Stimulated activated CD4-positive, alpha-beta T cell treated with anti-CD3 and anti-CD28 coated beads, TNF-alpha, amount 100 ng/mL, for 4 hours (primary cell): ENCODE measurements around the gene SLA2.
"Not testable (repeated sequence)": the region's sequence is repeated elsewhere in the genome, so short reads cannot be mapped to it uniquely, and the experiment has no call there.

ENCODE experiments used
- DNase-seq, 3 experiments: peaks; one replicate each; pipeline ENCODE4 v3.0.0-alpha.2; 2020; ENCODE audit warnings: low read depth in 3 of 3

The SLA2 gene

GRCh38 chr20:36645998-36646397 is at the start of gene SLA2:
TSS of gene SLA2 (minus strand) at chr20:36646196. CDS start at chr20:36641335, 4,861 bp downstream.
- peak; percentile 32 to 40 (median 33) for DNase-seq

- DNase-seq = not testable (repeated sequence)
Measured at GRCh38 chr20:36695467-36695866, 49.5 kb upstream of the SLA2 start.

GRCh38 chr20:36688630-36689029 is 42.6 kb upstream of the SLA2 start:
- DNase-seq = no peak

DNA sequence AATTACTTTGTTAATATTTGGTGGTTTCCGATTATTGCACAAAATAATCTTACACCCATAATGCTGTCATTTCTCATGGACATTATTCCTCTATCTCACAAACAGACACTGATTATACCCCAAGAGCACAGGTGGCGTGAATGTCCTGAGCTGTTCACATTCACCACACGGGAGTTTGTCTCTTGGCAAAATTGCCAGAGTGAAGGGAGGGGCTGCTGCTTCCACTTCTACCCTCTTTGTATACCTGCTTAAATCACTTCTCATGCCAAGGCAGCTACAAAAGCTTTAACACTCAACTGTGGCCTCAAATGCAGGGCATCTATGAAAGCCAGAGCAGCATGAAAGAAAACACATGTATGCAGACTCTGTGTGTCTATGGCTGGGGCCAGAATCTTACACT is 41.9 kb upstream of the SLA2 start:
- no peak for DNase-seq

GRCh38 chr20:36686944-36687343 is 40.9 kb upstream of the SLA2 start:
- no peak for DNase-seq

- no peak for DNase-seq
Measured at GRCh38 chr20:36686504-36686903, 40.5 kb upstream of the SLA2 start.

DNA sequence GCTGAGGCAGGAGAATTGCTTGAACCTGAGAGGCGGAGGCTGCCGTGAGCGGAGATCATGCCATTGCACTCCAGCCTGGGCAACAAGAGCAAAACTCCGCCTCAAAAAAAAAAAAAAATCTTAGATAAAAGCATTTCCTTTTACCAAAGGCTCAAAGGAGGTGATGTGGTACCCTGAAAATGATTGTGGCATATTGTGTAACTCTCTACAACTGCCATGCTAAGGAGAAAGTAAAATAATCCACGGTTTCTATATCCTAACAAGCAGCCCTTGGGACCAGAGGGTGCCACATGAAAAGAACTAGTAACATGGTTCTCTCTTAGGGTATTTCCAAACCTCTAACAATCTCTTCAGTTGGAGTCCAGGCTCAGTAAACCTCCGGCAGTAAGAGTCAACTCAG is 38.8 kb upstream of the SLA2 start:
- DNase-seq = no peak

DNA sequence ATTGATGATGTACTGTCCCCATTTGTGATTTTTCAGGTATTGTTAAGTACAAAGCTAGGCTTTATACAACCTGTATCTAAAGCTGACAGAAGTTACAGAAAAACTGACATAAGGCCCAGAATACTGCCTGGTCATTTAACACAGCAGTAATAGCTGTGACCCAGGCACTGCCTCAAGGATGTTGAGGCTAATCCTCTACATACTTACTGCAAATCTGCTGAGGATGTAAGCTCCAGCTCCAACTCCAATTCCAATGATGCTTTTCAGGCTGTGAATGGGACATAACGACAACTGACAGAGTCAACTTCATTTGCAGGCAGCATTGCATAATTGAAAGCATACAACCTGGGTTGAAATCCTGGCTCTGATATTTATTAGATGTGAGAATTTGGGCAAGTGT is 36.3 kb upstream of the SLA2 start:
- DNase-seq = no peak

DNA sequence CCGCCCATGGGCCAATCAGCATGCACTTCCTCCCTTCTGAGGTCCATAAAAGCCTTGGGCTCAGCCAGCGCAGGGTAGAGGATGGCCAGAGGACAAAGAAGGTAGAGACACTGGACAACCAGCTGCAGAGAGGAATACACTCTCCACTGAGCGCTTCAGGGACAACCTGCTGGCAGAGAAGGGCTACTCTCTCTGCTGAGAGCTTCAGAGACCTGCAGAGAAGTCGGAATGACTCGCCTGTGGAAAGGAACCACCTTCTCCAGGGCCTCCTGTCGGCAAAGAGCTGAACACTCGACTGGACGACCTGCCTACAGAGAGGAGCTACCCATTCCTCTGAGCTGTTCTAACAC is 31.4 kb upstream of the SLA2 start:
- no peak for DNase-seq

DNA sequence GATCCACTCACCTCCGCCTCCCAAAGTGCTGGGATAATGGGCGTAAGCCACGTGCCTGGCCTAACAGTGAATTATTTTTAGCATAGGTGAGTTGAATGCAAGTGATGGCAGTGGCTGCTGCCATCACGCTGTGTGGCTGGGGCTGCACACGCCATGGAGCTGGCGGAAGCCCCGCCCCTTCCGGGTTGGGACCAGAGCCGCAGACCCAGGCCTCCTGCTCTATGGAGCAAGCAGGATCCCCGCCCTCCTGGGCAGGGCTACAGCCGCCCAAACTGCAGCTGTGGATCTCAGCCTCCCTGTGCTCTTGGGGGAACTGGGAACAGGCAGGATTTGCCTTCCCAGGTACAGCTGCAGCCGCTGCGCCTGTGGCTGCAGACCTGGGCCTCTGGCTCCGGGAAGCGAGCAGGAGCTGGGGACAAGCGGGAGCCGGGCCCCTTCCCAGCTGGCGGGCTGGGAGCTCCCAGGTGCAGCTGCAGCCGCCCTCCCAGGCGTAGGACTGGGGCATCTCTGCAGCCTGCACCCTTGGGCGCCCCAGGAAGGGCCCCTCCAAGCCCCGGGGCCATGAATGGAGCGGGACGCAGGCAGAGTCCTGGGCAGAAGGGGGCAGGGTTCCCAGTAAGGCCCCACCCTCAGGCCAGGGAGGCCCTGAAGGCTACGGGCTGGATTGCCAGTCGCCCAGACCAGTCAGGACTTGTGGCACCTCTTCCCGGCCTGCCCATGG is 30.9 kb upstream of the SLA2 start:
- DNase-seq = no peak

DNA sequence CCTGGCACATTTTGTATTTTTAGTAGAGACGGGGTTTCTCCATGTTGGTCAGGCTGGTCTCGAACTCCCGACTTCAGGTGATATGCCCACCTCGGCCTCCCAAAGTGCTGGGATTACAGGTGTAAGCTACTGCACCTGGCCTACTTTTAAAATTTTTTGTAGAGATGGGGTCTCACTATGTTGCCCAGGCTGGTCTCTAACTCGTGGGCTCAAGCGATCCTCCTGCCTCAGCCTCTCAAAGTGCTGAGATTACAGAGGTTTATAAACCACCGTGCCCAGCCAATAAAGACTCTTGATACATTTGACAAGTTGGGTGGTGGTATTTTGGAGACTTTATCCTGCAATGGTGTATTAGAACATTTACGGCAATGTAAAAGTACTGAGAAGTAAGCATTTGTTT is 29.5 kb upstream of the SLA2 start:
- DNase-seq = not testable (repeated sequence)

DNA sequence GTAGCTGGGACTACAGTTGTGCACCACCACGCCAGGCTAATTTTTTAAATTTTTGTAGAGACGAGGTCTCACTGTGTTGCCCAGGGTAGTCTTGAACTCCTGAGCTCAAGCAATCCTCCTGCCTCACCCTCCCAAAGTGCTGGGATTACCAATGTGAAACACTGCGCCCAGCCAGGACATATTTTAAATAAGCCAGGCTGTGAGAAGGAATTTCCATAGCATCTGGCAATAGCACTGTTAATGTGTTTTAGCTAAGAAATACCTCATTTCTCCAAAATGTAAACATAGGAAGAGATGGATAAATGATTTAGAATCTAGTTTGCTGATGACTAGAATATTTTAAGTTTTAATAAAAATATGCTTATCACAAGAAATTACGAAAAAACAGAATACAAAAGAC is 27.0 kb upstream of the SLA2 start:
- no peak for DNase-seq

DNA sequence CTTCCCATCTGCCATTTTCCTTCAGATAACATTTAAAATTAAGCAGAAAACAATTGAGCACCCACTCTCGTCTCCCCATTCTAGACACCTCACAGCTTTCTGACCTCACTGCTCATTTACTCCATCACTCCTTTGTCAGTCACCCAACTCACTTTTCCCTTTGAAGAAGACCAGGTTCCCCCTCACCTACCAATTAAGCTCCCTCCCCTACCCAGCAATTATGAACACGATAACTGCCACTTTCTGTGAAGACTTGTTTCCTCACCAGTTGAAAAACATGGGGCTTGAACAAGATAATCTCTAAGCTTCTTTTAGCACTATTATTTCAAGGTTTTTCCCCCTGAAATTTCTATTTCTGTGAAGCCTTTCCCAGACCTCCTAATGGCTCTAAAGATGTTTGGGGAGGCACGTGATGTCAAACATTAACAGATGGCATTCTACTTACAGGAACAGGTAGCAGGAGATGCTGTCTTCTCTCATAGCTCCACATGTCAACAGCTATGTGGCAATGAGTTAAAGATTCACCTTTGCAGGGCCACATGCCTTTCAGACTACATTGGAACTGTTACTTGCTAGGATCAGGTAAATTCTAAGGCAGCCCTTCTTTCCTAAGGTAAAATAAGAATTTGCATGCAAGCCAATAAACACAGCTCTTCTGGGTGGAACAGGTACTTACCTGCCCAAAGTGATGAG is 24.8 kb upstream of the SLA2 start:
- no peak for DNase-seq

- DNase-seq = no peak
Measured at GRCh38 chr20:36666181-36666740, 20.3 kb upstream of the SLA2 start.

DNA sequence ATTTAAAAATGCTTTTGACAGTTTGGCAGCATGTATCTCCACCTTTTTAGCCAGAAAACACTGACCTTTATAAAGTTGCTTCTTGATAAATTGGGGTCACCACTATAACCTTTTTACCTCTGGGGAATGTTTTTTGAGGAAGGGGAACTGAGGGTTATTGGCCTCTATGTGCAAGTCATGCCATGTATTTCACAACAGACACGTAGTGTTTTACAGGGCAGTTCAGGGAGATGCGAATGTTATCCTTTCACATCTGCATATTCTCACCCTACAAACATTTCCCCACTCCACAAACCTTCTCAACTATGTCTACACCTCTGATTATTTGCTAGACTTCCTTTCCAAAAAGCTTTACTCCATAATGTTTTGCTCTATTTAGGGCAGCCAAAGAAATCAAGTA is 17.0 kb upstream of the SLA2 start:
- no peak for DNase-seq

DNA sequence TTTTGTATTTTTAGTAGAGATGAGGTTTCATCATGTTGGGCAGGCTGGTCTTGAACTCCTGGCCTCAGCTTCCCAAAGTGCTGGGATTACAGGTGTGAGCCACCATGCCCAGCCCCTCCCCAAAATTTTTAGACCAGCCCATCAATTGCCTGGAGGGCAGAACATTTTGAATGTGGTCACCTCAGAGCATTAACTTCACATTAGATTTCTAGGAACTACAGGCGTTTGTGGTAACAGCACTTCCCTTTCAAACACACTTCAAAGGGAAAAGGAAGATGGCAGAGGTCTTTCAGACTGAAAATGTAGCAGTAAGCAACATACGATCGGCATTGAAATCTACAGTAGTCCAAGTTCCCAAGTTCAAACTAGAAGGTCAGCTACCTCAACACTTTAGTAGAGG is 12.3 kb upstream of the SLA2 start:
- no peak for DNase-seq

- no peak for DNase-seq
Measured at GRCh38 chr20:36656733-36657132, 10.7 kb upstream of the SLA2 start.

DNA sequence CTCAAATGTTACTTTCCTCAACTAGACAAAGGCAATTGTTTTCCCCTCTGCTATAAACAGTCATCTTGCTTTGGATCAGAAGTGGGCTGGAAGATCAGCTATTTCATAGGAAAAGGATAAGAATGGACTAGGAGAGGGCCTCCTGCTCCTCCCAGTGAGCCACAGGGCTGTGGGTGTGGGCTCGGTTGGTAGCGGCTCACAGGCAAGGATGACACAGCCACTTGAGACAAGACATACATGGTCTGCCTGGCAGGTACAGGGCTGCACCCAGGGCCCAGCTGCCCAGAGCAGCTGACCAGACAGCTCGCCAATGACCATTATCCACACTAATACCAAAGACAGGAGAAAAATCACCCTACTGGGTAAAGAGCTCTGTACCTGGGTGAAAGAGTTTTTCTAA is 9.0 kb upstream of the SLA2 start:
- DNase-seq = no peak

DNA sequence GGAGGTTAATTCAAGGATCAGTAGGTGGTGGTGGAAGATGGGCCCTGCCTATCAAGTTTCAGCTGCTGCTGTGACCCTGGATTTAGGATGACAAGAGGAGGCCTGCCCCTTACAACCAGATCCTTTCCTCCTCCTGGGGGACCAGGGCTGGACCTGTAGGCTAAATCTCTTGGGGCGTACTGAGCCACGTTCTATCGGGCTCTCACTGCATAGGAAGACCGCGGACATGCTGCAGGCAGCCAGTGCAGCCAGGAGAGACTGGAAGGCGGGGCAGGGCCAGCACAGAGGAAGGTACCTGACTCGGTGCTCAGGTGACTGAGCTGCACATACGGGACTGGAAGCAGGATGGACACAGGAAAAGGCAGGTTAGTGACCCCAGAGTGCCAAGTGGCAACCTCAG is 8.5 kb upstream of the SLA2 start:
- DNase-seq = no peak

DNA sequence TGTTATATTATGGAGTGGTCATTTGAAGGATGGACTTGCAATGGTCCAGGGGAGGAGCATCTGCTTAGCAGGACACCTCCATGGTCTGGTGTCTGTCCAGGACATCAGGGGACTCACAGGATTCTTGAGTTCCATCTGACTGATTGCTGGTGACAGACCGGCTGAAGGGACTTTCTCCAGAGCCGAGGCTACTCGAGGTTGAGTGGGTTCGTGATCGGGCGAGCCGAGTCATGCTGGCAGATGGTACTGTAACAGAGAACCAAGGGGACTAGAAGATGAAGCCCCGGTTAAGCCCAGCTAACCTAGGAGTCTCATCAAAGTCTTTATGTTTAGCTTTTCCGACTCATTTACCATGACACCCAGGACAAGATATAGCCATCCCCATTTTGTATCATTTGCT is 7.5 kb upstream of the SLA2 start:
- no peak for DNase-seq

DNA sequence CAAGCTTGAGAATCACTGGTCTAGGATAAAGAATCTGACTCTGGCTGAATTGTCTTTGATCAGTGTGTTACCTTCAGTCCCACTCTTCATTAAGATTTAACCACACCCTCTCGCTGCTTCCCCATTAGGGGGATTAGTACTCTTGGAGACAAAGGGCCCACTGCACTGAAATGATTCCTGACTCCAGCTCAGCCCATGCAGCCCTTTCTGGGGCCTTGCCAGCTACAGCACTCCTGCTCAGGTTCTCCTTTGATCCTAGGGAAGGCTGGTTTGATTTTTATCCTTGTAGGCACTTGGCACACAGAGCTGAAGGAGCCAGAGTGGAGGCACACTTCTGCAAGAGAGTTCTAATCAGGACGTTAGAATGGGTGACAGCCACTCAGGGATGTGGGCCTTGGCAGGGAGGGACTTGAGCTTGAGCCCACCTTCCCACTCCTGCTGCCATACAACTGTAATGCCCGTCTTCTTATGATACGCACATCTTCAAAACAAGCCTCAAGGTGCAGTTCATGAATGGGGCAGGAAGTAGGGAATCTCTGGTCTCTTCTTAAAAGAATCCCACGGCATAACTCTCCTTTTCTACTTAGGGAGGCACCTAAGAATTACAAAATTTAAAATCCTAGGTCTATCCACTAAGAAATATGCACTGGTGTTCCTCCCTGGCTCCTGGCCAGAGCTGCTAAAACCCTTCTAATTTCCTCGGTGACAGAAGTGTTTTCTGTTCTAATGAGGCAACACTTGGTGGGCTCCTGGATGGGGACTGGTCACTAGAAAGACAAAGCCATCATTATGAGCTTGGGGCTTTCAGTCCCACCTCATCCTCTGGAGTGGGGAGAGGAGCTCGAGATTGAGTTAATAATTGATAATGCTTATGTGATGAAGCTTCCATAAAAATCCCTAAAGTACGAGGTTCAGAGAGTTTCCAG is 1.5 kb upstream of the SLA2 start:
- DNase-seq = no peak

DNA sequence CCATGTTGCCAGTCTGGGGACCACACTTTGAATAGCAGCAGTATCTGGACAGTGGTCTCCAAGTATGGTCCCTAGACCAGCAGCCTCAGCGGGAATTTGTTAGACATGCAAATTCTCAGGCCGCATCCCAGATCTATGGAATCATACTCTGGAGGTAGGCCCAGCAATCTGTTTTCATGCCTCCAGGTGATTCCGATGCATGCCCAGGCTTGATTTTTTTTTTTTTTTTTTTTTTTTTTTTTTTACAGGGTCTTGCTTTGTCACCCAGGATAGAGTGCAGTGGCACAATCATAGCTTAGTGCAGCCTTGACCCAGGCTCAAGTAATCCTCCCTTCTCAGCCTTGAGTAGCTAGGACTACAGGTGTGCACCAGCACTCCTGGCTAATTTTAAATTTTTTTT is 682 bp upstream of the SLA2 start:
- DNase-seq = no peak
